ENCODE measurements around the gene WBP2NL.

Gene WBP2NL

DNA sequence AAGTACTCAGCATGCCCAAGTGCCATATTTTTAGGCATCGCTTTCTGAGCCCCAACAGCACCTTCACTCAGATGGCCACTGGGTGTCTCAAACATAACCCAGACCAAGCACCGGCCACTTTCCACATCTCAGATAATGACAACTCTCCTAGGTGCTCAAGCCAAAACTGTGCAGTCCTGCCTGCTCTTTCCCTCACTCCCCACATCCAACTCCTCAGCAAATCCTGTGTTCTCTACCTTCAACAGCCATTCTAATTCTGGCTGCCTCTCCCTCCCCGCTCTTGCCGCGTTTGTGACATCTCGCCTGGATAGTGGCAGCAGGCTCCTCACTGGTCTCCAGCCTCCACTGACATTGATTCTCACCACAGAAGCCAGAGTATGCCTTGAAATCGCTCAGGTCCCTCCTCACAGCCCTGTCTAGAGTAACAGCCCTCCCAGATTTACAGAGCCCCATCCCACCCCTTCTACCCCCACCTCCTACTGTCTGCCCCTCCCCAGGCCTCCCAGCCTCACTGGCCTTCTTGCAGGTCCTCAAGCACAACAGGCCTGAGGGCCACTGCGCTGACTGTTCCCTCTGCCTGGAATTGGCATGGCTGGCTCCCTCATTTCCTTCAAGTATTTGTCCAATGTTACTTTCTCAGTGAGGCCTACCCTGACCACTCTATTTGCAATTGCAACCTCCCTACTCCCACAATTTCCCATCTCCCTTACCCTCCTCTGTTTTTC lies 74.2 kb downstream of the WBP2NL start:
- DNase-seq (ENCODE audit: low read depth), result no peak

DNA sequence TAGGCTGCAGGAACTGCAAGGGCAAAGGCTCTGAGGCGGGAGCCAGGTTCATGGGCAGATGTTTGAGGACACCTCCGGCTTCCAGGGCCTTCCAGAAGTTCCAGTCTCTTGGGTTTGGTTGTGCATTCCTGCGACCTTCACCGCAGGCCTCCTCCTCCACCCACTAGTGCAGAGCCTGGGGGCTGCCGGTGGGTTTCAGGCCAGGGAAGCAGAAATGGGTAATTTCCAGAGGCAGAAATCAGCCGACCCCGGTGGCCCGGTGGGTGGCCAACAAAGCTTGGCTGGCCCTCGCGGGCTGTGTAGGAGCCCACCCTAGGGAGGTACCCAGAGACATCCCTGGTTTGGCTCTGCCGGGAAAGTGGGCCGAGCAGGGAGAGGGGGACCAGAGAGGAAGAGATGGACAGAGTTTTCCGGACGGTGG lies 75.0 kb downstream of the WBP2NL start:
- DNase-seq (ENCODE audit: low read depth), result no peak

DNA sequence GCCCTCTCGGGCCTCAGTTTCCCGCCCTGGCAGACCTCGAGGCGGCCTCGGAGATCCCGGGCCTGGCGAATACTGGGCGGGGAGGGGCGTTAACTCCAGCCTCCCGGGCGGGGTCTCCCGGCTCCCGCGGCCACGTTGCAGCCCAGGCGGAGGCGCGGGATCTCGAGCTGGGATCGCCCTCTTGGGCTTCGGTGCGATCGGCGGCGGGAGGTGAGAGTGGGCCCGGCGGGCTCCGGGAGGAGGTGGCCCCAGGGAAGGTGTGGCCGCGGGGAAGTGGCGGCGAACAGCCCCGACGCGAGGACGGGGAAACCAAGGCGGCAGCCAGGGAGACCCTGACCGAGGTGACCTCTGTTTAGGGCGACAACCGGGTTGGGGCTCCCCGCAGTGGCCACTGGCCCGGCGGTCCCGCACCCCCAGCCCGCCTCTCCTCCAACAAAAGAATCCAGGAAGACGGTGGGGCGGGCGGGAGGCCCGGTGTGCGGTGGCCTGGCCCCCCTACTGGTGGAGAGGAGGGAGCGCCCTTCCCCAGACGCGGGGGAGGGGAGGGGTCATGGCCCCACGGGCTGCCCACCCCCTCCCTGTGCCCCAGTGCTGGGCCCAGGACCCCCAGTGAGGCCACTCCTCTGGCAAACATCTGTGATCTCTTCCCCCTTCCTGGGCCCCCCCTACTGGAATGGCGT lies 75.7 kb downstream of the WBP2NL start, which contains the start of gene PHETA2:
Gene PHETA2, plus strand, starts transcription at position 117 of the 680 bp plus-strand sequence. CDS start 3,046 bp downstream, outside the sequence.
- DNase-seq (ENCODE audit: low read depth), result peak; percentile 46

DNA sequence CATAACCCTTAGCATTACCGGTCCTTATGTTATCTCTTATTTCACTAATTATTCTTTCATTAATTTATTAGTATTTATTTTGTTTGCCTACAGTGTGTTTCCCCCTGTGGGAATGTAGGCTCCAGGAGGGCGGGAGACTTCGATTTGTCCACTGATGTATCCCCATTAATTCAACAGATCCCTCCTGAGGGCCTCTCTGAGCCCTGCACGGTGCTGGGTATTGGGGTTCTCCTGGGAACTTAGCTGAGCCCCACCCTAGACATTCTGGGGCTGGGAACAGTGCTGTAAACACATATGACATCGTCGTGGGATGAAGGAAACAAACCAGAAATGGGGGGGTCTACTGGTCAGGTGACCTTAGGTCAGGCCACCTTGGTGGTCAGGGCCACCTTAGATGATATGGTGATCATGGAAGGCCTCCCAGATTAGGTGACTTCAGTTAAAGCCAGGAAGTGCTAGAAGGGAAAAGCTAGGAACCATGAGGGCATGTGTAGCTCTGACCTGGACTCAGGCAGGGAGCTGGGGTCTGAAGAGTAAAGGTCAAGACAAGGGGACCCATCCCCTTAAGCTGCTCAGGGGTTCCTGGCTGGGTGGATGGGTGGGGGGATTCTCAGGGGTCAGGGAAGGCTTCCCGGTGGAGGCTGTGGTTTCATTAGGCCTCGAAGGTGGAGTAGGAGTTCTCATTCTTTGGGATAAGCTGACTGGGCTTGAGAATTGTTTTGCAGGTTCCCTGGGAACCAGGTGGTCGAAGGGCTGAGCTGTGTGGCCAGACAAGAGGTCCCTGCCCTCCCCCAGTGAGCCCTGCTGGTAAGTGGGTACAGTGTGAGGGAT lies 76.5 kb downstream of the WBP2NL start:
- no peak for DNase-seq (ENCODE audit: low read depth)

DNA sequence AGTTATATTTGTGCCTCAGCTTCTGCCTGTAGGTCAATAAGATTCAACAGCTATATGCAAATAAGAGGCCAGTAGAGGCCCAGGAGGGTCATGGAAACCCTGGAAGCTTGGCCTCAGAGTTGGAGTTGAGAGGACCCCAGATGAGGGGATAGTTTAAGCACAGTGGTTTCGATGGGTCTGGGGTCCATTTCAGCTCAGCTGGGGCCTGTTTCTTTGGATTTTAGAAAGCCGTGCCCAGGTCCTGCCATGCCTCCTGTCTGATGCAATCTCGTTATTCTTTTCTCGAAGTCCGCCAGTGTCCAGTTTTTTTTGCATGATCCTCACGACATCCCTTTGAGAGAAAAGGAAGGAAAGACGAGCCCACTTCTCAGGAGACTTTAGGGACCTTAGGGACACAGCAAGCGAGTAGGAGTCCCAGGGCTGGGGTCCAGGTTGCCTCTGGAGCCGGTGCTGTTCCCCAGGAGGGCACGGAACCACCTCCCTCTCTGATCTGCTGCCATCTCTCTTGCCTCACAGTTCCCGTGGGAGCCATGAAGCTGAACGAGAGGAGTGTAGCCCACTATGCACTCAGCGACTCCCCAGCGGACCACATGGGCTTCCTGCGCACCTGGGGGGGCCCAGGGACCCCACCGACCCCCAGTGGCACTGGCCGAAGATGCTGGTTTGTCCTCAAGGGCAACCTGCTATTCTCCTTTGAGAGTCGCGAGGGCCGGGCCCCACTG lies 78.3 kb downstream of the WBP2NL start:
- no peak for DNase-seq (ENCODE audit: low read depth)

DNA sequence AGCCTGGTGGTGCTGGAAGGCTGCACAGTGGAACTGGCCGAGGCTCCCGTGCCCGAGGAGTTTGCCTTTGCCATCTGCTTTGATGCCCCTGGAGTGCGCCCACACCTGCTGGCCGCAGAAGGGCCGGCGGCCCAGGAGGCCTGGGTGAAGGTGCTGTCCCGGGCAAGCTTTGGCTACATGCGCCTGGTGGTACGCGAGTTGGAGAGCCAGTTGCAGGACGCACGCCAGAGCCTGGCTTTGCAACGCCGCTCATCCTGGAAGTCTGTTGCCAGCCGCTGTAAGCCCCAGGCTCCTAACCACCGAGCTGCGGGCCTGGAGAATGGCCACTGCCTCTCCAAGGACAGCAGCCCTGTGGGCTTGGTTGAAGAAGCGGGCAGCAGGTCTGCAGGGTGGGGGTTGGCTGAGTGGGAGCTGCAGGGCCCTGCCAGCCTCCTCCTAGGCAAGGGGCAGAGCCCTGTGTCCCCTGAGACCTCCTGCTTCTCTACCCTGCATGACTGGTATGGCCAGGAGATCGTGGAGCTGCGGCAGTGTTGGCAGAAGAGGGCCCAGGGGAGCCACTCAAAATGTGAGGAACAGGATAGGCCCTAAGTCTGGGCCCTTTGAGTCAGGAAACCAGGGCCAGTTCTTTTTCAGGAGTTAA lies 79.0 kb downstream of the WBP2NL start:
- DNase-seq (ENCODE audit: low read depth), result no peak

Data from T follicular helper cell (primary cell).